Activated CD4-positive, alpha-beta T cell treated with anti-CD3 and anti-CD28 coated beads for 4 hours (primary cell): Measurements from ENCODE around the gene COMMD4.
"Not testable (repeated sequence)": the region's sequence is repeated elsewhere in the genome, so short reads cannot be mapped to it uniquely, and the experiment has no call there.

Experiments used
- DNase-seq, 2 donors: peaks; one replicate each; pipeline ENCODE4 v3.0.0-alpha.2; 2020

The COMMD4 gene

GRCh38 chr15:75333654-75334419, 2.0 kb upstream of the COMMD4 start:
- not testable (repeated sequence) for DNase-seq

GRCh38 chr15:75335313-75335704, 554 bp upstream of the COMMD4 start:
- DNase-seq = no peak

GRCh38 chr15:75338661-75339240, 2.9 kb downstream of the COMMD4 start:
- DNase-seq = no peak

GRCh38 chr15:75339531-75340240, 3.8 kb downstream of the COMMD4 start:
- no peak for DNase-seq

GRCh38 chr15:75342221-75342620, 6.4 kb downstream of the COMMD4 start:
- no peak for DNase-seq

- DNase-seq = not testable (repeated sequence)
Observed at GRCh38 chr15:75343953-75344352, 8.1 kb downstream of the COMMD4 start.

- no peak for DNase-seq
Observed at GRCh38 chr15:75346796-75347221, 10.9 kb downstream of the COMMD4 start, which contains the start of gene NEIL1. NEIL1 (plus strand) TSS chr15:75347039; CDS start chr15:75348906, 1,867 bp downstream.

GRCh38 chr15:75347222-75348033, 11.6 kb downstream of the COMMD4 start:
- peak; percentile 45 to 54 for DNase-seq

GRCh38 chr15:75348034-75348561, 12.2 kb downstream of the COMMD4 start:
- DNase-seq = no peak

GRCh38 chr15:75348562-75349350, 12.9 kb downstream of the COMMD4 start:
- no peak for DNase-seq

- DNase-seq = not testable (repeated sequence)
Observed at GRCh38 chr15:75349351-75349669, 13.4 kb downstream of the COMMD4 start.

GRCh38 chr15:75349851-75350588, 14.2 kb downstream of the COMMD4 start:
- DNase-seq = peak; percentile 19 to 51

GRCh38 chr15:75350601-75351361, 14.9 kb downstream of the COMMD4 start:
- DNase-seq = no peak

GRCh38 chr15:75352186-75353080, 16.6 kb downstream of the COMMD4 start:
- DNase-seq = no peak

GRCh38 chr15:75353604-75354003, 17.7 kb downstream of the COMMD4 start:
- no peak for DNase-seq

GRCh38 chr15:75354454-75354853, 18.6 kb downstream of the COMMD4 start:
- DNase-seq = no peak

- no peak for DNase-seq
Observed at GRCh38 chr15:75355369-75355768, 19.5 kb downstream of the COMMD4 start.

GRCh38 chr15:75356006-75356405, 20.1 kb downstream of the COMMD4 start:
- DNase-seq = no peak

GRCh38 chr15:75356517-75356916, 20.7 kb downstream of the COMMD4 start:
- no peak for DNase-seq
